Mesendoderm (in vitro differentiated cells): ENCODE results near the gene COPS3.

Source experiments
- DNase-seq: peaks from one replicate; pipeline ENCODE4 v3.0.0; 2013
- H2AK5ac ChIP-seq: 2 replicates; pipeline ENCODE4 v1.6.1; 2013; ENCODE audit warnings: low read length, inconsistent platforms
- H2BK120ac ChIP-seq: 2 replicates; pipeline ENCODE4 v1.6.1; 2013; ENCODE audit warnings: low read depth, mild to moderate bottlenecking, low read length, moderate library complexity, mixed read lengths
- H2BK15ac ChIP-seq: replicated peaks from 2 replicates; pipeline ENCODE4 v1.6.1; 2013; ENCODE audit warnings: low read depth, mild to moderate bottlenecking, moderate library complexity
- H2BK5ac ChIP-seq: 2 replicates; pipeline ENCODE4 v1.6.1; 2013; ENCODE audit warnings: low read length, inconsistent platforms
- H3K18ac ChIP-seq: 2 replicates; pipeline ENCODE4 v1.6.1; 2013; ENCODE audit warnings: mild to moderate bottlenecking, low read length, mixed read lengths
- H3K23ac ChIP-seq: one replicate; pipeline ENCODE4 v1.6.1; 2013; ENCODE audit warnings: low read length
- H3K27ac ChIP-seq: 2 replicates; pipeline ENCODE4 v1.5.1; 2013; ENCODE audit warnings: low read depth, mild to moderate bottlenecking, inconsistent platforms, low read length, moderate library complexity
- H3K27me3 ChIP-seq: 2 replicates; pipeline ENCODE4 v1.6.1; 2013; ENCODE audit warnings: low read length, control low read depth, mild to moderate bottlenecking, inconsistent platforms; ENCODE audit not compliant: insufficient read depth, poor library complexity
- H3K36me3 ChIP-seq: 2 replicates; pipeline ENCODE4 v1.6.1; 2013; ENCODE audit warnings: low read length, inconsistent platforms; ENCODE audit not compliant: control insufficient read depth, insufficient read depth
- H3K4ac ChIP-seq: one replicate; pipeline ENCODE4 v1.6.1; 2013; ENCODE audit warnings: low read depth, mild to moderate bottlenecking, low read length, moderate library complexity
- H3K4me1 ChIP-seq: 2 replicates; pipeline ENCODE4 v1.6.1; 2013; ENCODE audit warnings: low read depth, low read length, inconsistent platforms; ENCODE audit not compliant: control insufficient read depth
- H3K4me2 ChIP-seq: 2 replicates; pipeline ENCODE4 v1.6.1; 2013; ENCODE audit warnings: low read length
- H3K4me3 ChIP-seq: 2 replicates; pipeline ENCODE4 v1.5.1; 2013; ENCODE audit warnings: mild to moderate bottlenecking, low read length
- H3K56ac ChIP-seq: one replicate; pipeline ENCODE4 v1.6.1; 2013; ENCODE audit warnings: low read length
- H3K79me1 ChIP-seq: 2 replicates; pipeline ENCODE4 v1.6.1; 2013; ENCODE audit warnings: low read length, inconsistent platforms
- H3K79me2 ChIP-seq: 2 replicates; pipeline ENCODE4 v1.6.1; 2013; ENCODE audit warnings: mild to moderate bottlenecking, low read length; ENCODE audit not compliant: control insufficient read depth, insufficient read depth
- H3K9ac ChIP-seq: 2 replicates; pipeline ENCODE4 v1.6.1; 2013; ENCODE audit warnings: low read length, inconsistent platforms
- H4K5ac ChIP-seq: one replicate; pipeline ENCODE4 v1.6.1; 2013; ENCODE audit warnings: low read length
- H4K8ac ChIP-seq: one replicate; pipeline ENCODE4 v1.6.1; 2013; ENCODE audit warnings: low read depth, mild to moderate bottlenecking, control low read depth, low read length, moderate library complexity
- WGBS: extraction: QIAGEN DNeasy Blood & Tissue Kit; methylation state at CpG from one replicate; pipeline ENCODE4 v1.1.7; 2013; ENCODE audit warnings: low lambda C conversion rate, missing lambda C conversion rate; ENCODE audit not compliant: insufficient coverage; ENCODE audit errors: extremely low coverage; 5-methylcytosine and 5-hydroxymethylcytosine counted together

The COPS3 gene

GRCh38 chr17:17246879-17247278 is 34.2 kb downstream of the COPS3 start:
- no peak overlapping the region for H2BK120ac ChIP-seq
- WGBS: no CpG with 5 or more reads among the region's 3 CpGs
- no peak for DNase-seq
- H2BK5ac ChIP-seq: no peak overlapping the region
- H3K27ac ChIP-seq: no peak overlapping the region
- H3K4me3 ChIP-seq: no peak overlapping the region
- H2AK5ac ChIP-seq: no peak overlapping the region
- no peaks in the 10 kb centered on the region for H3K79me1 ChIP-seq
- no peaks in the 10 kb centered on the region for H3K4me1 ChIP-seq
- H3K9ac ChIP-seq: no peak overlapping the region
- H3K36me3 ChIP-seq: peaks cover 4% of the 10 kb centered on the region
- H3K27me3 ChIP-seq: no peaks in the 10 kb centered on the region
- no peak overlapping the region for H2BK15ac ChIP-seq
- H4K8ac ChIP-seq: no peak overlapping the region
- no peak overlapping the region for H3K4ac ChIP-seq
- no peaks in the 10 kb centered on the region for H3K79me2 ChIP-seq
- H3K4me2 ChIP-seq: no peak overlapping the region
- no peak overlapping the region for H3K56ac ChIP-seq
- no peak overlapping the region for H3K23ac ChIP-seq
- no peak overlapping the region for H4K5ac ChIP-seq
- H3K18ac ChIP-seq: no peak overlapping the region

- DNase-seq: no peak
- Histone ChIP-seq H3K27me3 (no peaks in the 10 kb centered on the region), H3K9ac (no peak overlapping the region), H3K36me3 (peaks cover 3% of the 10 kb centered on the region), H3K79me1 (no peaks in the 10 kb centered on the region), H3K4ac (no peak overlapping the region), H3K18ac (no peak overlapping the region), H4K8ac (no peak overlapping the region), H3K4me2 (no peak overlapping the region), H3K4me3 (no peak overlapping the region), H2AK5ac (no peak overlapping the region), H4K5ac (no peak overlapping the region), H2BK15ac (no peak overlapping the region), H3K4me1 (no peaks in the 10 kb centered on the region), H2BK5ac (no peak overlapping the region), H3K23ac (no peak overlapping the region), H3K27ac (no peak overlapping the region), H2BK120ac (no peak overlapping the region), H3K79me2 (no peaks in the 10 kb centered on the region), H3K56ac (no peak overlapping the region)
- no CpG with 5 or more reads among the region's 6 CpGs for WGBS
Measured at GRCh38 chr17:17243163-17243562, 37.9 kb downstream of the COPS3 start.

DNA sequence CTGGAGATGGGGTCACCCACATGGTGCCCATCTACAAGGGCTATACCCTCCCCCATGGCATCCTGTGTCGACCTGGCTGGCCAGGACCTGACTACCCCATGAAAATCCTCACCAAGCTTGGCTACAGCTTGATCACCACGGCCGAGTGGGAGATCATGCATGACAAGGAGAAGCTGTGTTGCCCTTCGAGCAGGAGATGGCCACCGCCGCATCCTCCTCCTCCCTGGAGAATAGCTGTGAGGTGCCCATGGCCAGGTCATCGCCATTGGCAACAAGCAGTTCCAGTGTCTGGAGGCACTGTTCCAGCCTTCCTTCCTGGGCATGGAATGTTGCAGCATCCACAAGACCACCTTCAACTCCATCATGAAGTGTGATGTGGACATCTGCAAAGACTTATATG is 38.8 kb downstream of the COPS3 start:
- no CpG with 5 or more reads among the region's 7 CpGs for WGBS
- Histone ChIP-seq H3K79me2 (no peaks in the 10 kb centered on the region), H3K36me3 (peaks cover 2% of the 10 kb centered on the region)

GRCh38 chr17:17241656-17242055 is 39.4 kb downstream of the COPS3 start:
- Histone ChIP-seq H4K8ac (no peak overlapping the region), H3K4me2 (no peak overlapping the region), H3K27ac (no peak overlapping the region), H3K79me2 (no peaks in the 10 kb centered on the region), H3K36me3 (no peaks in the 10 kb centered on the region), H2BK15ac (no peak overlapping the region), H3K18ac (no peak overlapping the region), H2BK120ac (no peak overlapping the region), H3K4ac (no peak overlapping the region), H3K27me3 (no peaks in the 10 kb centered on the region), H3K4me3 (no peak overlapping the region), H3K79me1 (no peaks in the 10 kb centered on the region), H4K5ac (no peak overlapping the region), H3K4me1 (no peaks in the 10 kb centered on the region), H3K23ac (no peak overlapping the region), H2BK5ac (no peak overlapping the region), H3K56ac (no peak overlapping the region), H3K9ac (no peak overlapping the region), H2AK5ac (no peak overlapping the region)
- DNase-seq: no peak
- WGBS: no CpG with 5 or more reads among the region's 10 CpGs

More for the DNA sequence above, 38.8 kb downstream of the COPS3 start:
- H3K9ac ChIP-seq: no peak overlapping the region
- DNase-seq: no peak
- no peak overlapping the region for H2BK15ac ChIP-seq
- H3K27me3 ChIP-seq: no peaks in the 10 kb centered on the region
- H4K8ac ChIP-seq: no peak overlapping the region
- no peak overlapping the region for H3K27ac ChIP-seq
- no peaks in the 10 kb centered on the region for H3K79me1 ChIP-seq
- no peak overlapping the region for H3K18ac ChIP-seq
- no peak overlapping the region for H3K23ac ChIP-seq
- H3K4me1 ChIP-seq: no peaks in the 10 kb centered on the region
- H3K4me2 ChIP-seq: no peak overlapping the region
- H3K4ac ChIP-seq: no peak overlapping the region
- H3K56ac ChIP-seq: no peak overlapping the region
- no peak overlapping the region for H2AK5ac ChIP-seq
- H4K5ac ChIP-seq: no peak overlapping the region
- no peak overlapping the region for H3K4me3 ChIP-seq
- no peak overlapping the region for H2BK5ac ChIP-seq
- H2BK120ac ChIP-seq: no peak overlapping the region

GRCh38 chr17:17239832-17240231 is 41.2 kb downstream of the COPS3 start:
- Histone ChIP-seq H2BK5ac (no peak overlapping the region), H4K5ac (no peak overlapping the region), H3K4me2 (no peak overlapping the region), H2BK120ac (no peak overlapping the region), H2AK5ac (no peak overlapping the region), H3K4ac (no peak overlapping the region), H3K79me2 (peaks cover 13% of the 10 kb centered on the region), H4K8ac (no peak overlapping the region), H3K27me3 (no peaks in the 10 kb centered on the region), H3K4me1 (peaks cover 8% of the 10 kb centered on the region), H2BK15ac (no peak overlapping the region), H3K27ac (no peak overlapping the region), H3K18ac (no peak overlapping the region), H3K4me3 (no peak overlapping the region), H3K56ac (no peak overlapping the region), H3K36me3 (no peaks in the 10 kb centered on the region), H3K79me1 (peaks cover 11% of the 10 kb centered on the region), H3K23ac (no peak overlapping the region), H3K9ac (no peak overlapping the region)
- no CpG with 5 or more reads among the region's 1 CpG for WGBS
- no peak for DNase-seq

GRCh38 chr17:17237026-17237799 is 43.8 kb downstream of the COPS3 start, which contains the start of gene FLCN:
FLCN (minus strand) TSS chr17:17237168; CDS start chr17:17228137, 9,031 bp downstream.
- no peaks in the 10 kb centered on the region for H3K27me3 ChIP-seq
- H3K23ac ChIP-seq: peak within 1 kb of the TSS; percentile 80
- peak within 1 kb of the TSS; percentile 34 for H3K27ac ChIP-seq
- H3K9ac ChIP-seq: peak within 1 kb of the TSS; percentile 86
- no peak within 1 kb of the TSS for H2BK15ac ChIP-seq
- no CpG with 5 or more reads among the region's 53 CpGs for WGBS
- H3K79me2 ChIP-seq: peaks cover 13% of the 10 kb centered on the region
- peaks cover 8% of the 10 kb centered on the region for H3K4me1 ChIP-seq
- H3K4ac ChIP-seq: no peak within 1 kb of the TSS
- peak; percentile 88 for DNase-seq
- H3K79me1 ChIP-seq: peaks cover 13% of the 10 kb centered on the region
- H2AK5ac ChIP-seq: no peak within 1 kb of the TSS
- H3K4me2 ChIP-seq: peak within 1 kb of the TSS; percentile 73
- H2BK120ac ChIP-seq: no peak within 1 kb of the TSS
- H4K5ac ChIP-seq: no peak within 1 kb of the TSS
- H3K18ac ChIP-seq: peak within 1 kb of the TSS; percentile 91
- peak within 1 kb of the TSS; percentile 66 for H3K4me3 ChIP-seq
- no peaks in the 10 kb centered on the region for H3K36me3 ChIP-seq
- H2BK5ac ChIP-seq: peak within 1 kb of the TSS; percentile 99
- no peak within 1 kb of the TSS for H4K8ac ChIP-seq
- H3K56ac ChIP-seq: peak within 1 kb of the TSS; percentile 99
